Esophagus (tissue), 2 donors: Measurements from ENCODE around the gene C16orf78. TPM values are rescaled to one million over a fixed set of nuclear protein-coding genes. Genes with fewer than 3 reads are reported as not detected.

Experiments
- H3K27ac ChIP-seq, 2 donors: one replicate each; pipeline ENCODE4 v1.5.1; 2013; ENCODE audit warnings: low read depth in 2 of 2, mild to moderate bottlenecking in 2 of 2, inconsistent platforms in 1 of 2, low read length in 1 of 2, moderate library complexity in 1 of 2
- H3K27me3 ChIP-seq, 2 donors: one replicate each; pipeline ENCODE4 v1.6.1; 2013; ENCODE audit warnings: low read length in 2 of 2, control low read depth in 1 of 2, mild to moderate bottlenecking in 1 of 2; ENCODE audit not compliant: insufficient read depth in 2 of 2, control insufficient read depth in 1 of 2
- H3K36me3 ChIP-seq, 2 donors: one replicate each; pipeline ENCODE4 v1.6.1; 2013; ENCODE audit warnings: low read length in 1 of 2; ENCODE audit not compliant: control insufficient read depth in 2 of 2, insufficient read depth in 2 of 2
- H3K4me1 ChIP-seq, 2 donors: one replicate each; pipeline ENCODE4 v1.6.1; 2013; ENCODE audit warnings: low read length in 1 of 2; ENCODE audit not compliant: control insufficient read depth in 2 of 2, insufficient read depth in 2 of 2
- H3K4me3 ChIP-seq, 2 donors: one replicate each; pipeline ENCODE4 v1.5.1; 2013; ENCODE audit warnings: low read length in 2 of 2, mild to moderate bottlenecking in 2 of 2, low read depth in 1 of 2, moderate library complexity in 1 of 2
- H3K9me3 ChIP-seq, 2 donors: one replicate each; pipeline ENCODE4 v1.6.1; 2013; ENCODE audit warnings: mild to moderate bottlenecking in 2 of 2, low read depth in 1 of 2, low read length in 1 of 2, moderate library complexity in 1 of 2; ENCODE audit not compliant: control insufficient read depth in 2 of 2, insufficient read depth in 1 of 2
- WGBS, 2 donors: extraction: QIAGEN DNeasy Blood & Tissue Kit; methylation state at CpG; one replicate each; pipeline ENCODE4 v1.1.7; 2013; 5-methylcytosine and 5-hydroxymethylcytosine counted together
- polyA plus RNA-seq, 2 donors: library from polyadenylated mRNA; stranded (reverse); fragments of 200-250 nt; gene quantifications; one replicate each; pipeline ENCODE4 v1.2.3, GENCODE V29; 2013
- donor health status: healthy with polysubstance abuse.
- donor health status: Bipolar disorder and iron deficiency.

The C16orf78 gene
- polyA plus RNA-seq, 2 donors: not detected

DNA sequence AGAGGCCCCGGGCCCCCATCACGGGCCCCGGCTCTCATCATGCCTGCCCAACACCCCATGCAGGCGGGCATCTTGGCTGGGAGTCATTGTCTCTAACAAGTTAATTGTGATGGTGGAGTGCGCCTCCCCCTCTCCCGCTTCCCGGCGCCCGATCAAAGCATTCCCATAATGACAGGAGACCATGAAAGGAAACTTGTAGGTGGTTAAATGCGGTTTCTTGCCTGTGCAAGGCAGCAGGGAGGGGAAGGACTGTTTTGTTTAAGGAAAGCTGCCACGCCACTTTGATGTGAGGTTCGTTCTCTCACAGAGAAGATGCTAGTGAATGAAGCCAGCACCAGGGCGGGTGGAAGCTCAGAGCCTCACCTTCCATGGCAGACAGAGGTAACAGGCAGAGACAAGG is 45.4 kb downstream of the C16orf78 start:
- Histone ChIP-seq H3K4me3 (no peak overlapping the region), H3K9me3 (no peaks in the 10 kb centered on the region), H3K36me3 (no peaks in the 10 kb centered on the region), H3K4me1 (no peaks in the 10 kb centered on the region), H3K27me3 (no peaks in the 10 kb centered on the region), H3K27ac (no peak overlapping the region)
- WGBS, 2 donors: 49 to 54% methylated on average over 13 of the region's 13 CpGs

DNA sequence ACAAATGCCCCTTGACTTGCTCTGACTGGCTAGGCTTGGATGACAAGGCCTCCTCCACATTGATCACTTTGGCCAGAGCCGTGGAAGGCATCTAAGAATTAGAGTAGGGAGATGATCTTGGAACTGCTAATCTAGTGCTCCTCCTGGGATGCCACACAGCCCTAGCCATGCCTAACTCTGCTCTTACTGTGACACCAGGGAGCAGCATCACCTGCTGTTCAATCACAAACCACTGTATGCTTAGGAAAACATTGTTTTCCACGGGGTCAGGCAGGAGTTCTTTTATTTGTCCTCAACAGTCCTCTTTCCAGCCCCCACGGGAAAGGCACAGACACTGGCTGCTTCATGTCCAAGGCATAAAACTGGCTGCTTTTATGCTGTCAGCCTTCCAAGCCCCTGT is 46.3 kb downstream of the C16orf78 start:
- 42 to 54% methylated on average over 3 of the region's 3 CpGs for whole genome bisulfite sequencing, 2 donors
- Histone ChIP-seq H3K4me1 (no peaks in the 10 kb centered on the region), H3K9me3 (no peaks in the 10 kb centered on the region), H3K36me3 (no peaks in the 10 kb centered on the region), H3K27ac (no peak overlapping the region), H3K27me3 (no peaks in the 10 kb centered on the region), H3K4me3 (no peak overlapping the region)

DNA sequence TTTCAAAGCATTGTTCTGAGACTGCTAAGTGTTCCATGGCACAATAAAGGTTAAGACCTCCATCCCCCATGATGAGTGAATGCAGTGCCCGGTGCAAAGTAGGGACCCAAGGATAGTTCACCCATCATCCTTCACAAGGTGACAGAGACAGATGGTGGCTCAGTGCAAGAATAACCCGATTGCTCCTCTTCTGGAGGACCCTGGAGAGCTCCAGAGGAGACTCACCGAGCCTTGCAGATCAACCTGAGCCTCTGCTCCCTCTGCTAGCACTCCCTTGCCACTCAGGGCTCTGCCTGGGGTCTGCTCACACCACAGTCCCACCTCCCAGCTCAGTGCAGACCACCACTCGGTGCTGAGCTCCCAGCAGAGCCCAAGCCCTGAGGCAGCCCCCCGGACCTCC is 49.3 kb downstream of the C16orf78 start:
- no peaks in the 10 kb centered on the region for H3K27me3 ChIP-seq
- no peak overlapping the region for H3K4me3 ChIP-seq
- no peak overlapping the region for H3K27ac ChIP-seq
- no peaks in the 10 kb centered on the region for H3K4me1 ChIP-seq
- H3K36me3 ChIP-seq: no peaks in the 10 kb centered on the region
- H3K9me3 ChIP-seq: no peaks in the 10 kb centered on the region
- WGBS, 2 donors: 58 to 61% methylated on average over 5 of the region's 5 CpGs

DNA sequence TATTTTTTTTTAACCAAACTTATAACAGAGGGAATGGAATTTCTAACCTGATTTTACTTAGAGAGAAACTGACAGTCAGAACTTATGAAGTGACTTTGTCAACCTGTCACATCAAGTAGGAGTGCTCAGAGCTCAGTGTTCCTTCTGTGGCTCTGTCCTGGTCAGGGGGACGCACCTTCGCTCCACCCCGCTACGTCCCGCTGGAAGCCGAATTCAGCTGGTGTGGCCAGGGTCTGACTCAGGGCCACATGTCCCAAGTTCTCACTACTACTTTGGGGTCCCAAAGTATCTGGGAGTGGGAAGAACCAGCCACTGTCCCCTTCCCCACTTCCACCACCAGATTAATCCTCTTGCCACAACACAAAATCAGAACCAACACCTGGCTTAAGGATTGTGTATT is 51.4 kb downstream of the C16orf78 start:
- WGBS, 2 donors: 95 to 96% methylated on average over 6 of the region's 6 CpGs
- Histone ChIP-seq H3K27me3 (no peaks in the 10 kb centered on the region), H3K27ac (no peak overlapping the region), H3K36me3 (no peaks in the 10 kb centered on the region), H3K4me3 (no peak overlapping the region), H3K9me3 (peaks cover 0 to 2% of the 10 kb centered on the region in 2 donors), H3K4me1 (no peaks in the 10 kb centered on the region)

DNA sequence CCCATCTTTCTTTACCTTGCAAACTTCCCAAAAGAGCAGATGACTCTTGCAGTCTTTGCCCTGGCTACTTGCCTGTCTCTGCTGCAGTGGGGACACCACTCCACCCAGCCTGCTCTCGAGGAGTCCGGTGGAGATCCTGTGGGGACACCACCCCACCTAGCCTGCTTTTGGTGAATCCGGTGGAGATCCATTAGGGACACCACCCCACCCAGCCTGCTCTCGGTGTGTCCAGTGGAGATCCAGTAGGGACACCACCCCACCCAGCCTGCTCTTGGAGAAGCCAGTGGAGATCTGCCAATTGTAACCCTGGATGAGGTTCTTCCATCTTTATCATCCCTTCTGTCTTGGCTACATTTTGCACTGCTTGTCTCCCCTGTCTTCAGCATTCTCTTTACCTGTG is 54.2 kb downstream of the C16orf78 start:
- peaks cover 0 to 2% of the 10 kb centered on the region in 2 donors for H3K9me3 ChIP-seq
- no peaks in the 10 kb centered on the region for H3K36me3 ChIP-seq
- whole genome bisulfite sequencing, 2 donors: 87 to 91% methylated on average over 4 of the region's 4 CpGs
- no peaks in the 10 kb centered on the region for H3K27me3 ChIP-seq
- no peaks in the 10 kb centered on the region for H3K4me1 ChIP-seq
- no peak overlapping the region for H3K4me3 ChIP-seq
- no peak overlapping the region for H3K27ac ChIP-seq

DNA sequence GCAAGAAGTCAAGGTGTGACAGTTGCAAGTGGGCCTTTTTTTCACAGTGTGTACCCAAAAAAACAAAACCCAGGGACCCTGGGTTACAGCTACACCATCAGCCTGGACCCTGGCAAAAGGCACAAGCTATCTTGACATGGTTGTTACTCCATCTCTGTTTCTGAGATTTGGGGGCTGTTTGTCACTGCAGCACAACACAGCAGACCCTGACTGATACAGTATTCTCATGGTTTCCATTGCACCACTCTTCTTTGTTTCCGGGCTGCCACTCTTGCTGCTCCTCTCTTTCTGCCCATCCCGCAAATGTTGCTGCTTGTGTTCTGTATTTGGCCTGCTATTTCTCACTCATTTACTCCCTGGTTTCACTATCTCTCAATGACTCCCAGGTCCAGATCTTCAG is 55.2 kb downstream of the C16orf78 start:
- 93 to 94% methylated on average over 2 of the region's 2 CpGs for WGBS, 2 donors
- no peak overlapping the region for H3K27ac ChIP-seq
- H3K9me3 ChIP-seq: peaks cover 0 to 2% of the 10 kb centered on the region in 2 donors
- H3K4me3 ChIP-seq: no peak overlapping the region
- H3K36me3 ChIP-seq: no peaks in the 10 kb centered on the region
- no peaks in the 10 kb centered on the region for H3K4me1 ChIP-seq
- no peaks in the 10 kb centered on the region for H3K27me3 ChIP-seq

DNA sequence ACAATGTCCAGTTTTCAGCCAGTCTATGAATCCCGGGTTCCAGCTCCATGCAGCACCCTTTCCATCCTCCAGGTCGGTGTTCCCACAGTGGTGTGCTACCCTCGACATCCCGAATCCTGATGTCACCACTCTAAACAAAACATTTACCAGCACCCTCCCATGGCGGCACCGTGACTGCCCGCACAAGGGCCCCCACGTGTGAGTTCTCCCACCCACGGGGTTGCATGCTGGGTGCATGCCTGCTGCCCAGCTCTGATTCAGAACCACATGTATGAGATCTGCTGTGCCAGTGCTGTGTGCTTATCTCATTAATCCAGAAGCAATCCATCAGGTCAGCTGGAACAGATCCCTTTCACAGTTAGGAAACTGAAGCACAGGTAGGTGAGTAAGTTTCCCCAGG is 57.4 kb downstream of the C16orf78 start:
- Histone ChIP-seq H3K36me3 (no peaks in the 10 kb centered on the region), H3K27me3 (no peaks in the 10 kb centered on the region), H3K9me3 (peaks cover 0 to 2% of the 10 kb centered on the region in 2 donors), H3K4me1 (no peaks in the 10 kb centered on the region), H3K27ac (no peak overlapping the region), H3K4me3 (no peak overlapping the region)
- WGBS, 2 donors: 62 to 83% methylated on average over 9 of the region's 9 CpGs

DNA sequence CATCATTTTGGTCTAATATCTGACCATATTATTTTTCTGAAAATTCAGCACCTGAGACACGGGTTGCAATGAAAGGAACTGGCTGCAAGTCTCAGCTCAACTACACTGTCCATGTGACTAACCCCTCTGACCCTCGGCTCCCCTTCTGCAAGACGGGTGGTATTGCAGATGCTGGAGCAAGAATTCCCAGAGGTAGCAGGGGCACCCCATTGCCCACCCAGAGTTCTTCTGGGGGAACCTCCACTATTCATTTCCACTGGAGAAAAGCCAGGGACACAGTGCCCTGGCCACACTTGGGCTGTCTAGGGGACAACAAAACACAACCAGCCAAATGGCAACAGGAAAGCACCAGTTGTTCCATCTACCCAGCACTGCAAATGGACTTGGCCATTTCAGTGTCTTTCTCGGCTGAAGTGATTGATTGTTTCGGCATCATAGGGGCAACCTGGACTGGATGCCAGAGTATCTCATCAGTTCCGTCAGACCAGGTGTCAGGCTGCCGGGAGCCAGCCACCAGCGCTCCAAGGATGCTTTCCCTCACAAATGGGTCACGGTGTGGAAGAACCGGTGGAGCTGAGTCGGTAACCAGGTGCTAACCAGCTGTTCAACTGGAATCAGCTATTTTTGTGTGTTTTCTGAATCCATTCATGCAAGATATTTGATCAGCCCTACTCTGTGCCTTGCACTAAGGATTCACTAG is 58.1 kb downstream of the C16orf78 start:
- Histone ChIP-seq H3K4me1 (no peaks in the 10 kb centered on the region), H3K27me3 (no peaks in the 10 kb centered on the region), H3K4me3 (no peak overlapping the region), H3K27ac (no peak overlapping the region), H3K9me3 (peaks cover 0 to 2% of the 10 kb centered on the region in 2 donors), H3K36me3 (no peaks in the 10 kb centered on the region)
- WGBS, 2 donors: 76 to 77% methylated on average over 11 of the region's 11 CpGs

DNA sequence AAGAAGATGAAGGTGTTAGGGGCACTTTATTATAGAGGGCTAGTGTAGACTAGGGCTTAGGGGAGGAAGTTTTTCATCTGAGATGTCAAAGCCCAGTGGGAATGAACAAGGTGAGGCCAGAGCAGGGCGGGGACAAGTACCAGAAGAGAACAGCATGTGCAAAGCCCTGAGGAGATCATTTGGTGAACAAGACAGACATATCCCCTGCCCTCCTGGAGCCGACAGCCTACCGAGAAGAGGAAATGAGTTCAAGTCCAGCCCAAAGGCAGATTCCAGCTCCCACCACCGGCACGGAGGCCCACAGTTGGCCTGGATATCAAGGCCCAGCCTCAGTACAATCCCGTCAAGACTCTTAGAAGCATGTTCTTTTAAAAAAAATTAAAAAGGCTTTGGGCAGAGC is 61.1 kb downstream of the C16orf78 start:
- Histone ChIP-seq H3K36me3 (no peaks in the 10 kb centered on the region), H3K9me3 (no peaks in the 10 kb centered on the region), H3K27me3 (no peaks in the 10 kb centered on the region), H3K4me1 (no peaks in the 10 kb centered on the region), H3K4me3 (no peak overlapping the region), H3K27ac (no peak overlapping the region)
- 94 to 98% methylated on average over 6 of the region's 6 CpGs for WGBS, 2 donors

DNA sequence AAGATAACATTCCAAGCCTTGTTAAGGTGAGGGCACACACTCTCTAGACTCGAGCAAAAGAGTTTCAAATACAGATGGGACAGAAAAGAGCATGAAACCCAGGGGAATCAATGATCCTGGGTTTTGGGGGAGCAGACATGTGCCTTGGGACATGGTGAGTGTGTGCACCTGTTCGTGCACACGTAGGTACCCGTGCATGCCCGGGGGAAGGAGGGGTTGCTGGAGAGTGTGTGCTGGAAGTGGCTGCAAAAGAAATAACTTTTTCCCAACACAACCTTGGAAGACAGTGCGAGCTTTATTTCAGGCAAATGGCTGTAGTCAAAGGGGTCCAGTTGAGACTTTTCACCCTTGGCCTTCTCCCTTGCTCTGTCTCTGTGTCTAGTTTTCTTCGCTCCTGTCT is 62.6 kb downstream of the C16orf78 start:
- no peak overlapping the region for H3K27ac ChIP-seq
- no peaks in the 10 kb centered on the region for H3K36me3 ChIP-seq
- H3K4me1 ChIP-seq: no peaks in the 10 kb centered on the region
- no peaks in the 10 kb centered on the region for H3K9me3 ChIP-seq
- no peaks in the 10 kb centered on the region for H3K27me3 ChIP-seq
- H3K4me3 ChIP-seq: no peak overlapping the region
- WGBS, 2 donors: 77 to 81% methylated on average over 7 of the region's 7 CpGs
